Thoracic aorta (tissue), 2 donors: Measurements from ENCODE around the gene USP20. TPM values are rescaled to one million over a fixed set of nuclear protein-coding genes. Genes with fewer than 3 reads are reported as not detected.

ENCODE experiments used
- ATAC-seq: fragments of 150-250 bp; one replicate; pipeline ENCODE4 v1.8.0; 2017; ENCODE audit warnings: low read depth; ENCODE audit not compliant: insufficient number of reproducible peaks, low FRiP score
- DNase-seq: peaks from one replicate; pipeline ENCODE4 v3.0.0-alpha.2; 2020; ENCODE audit warnings: low spot score
- H3K27ac ChIP-seq, 2 donors: fragments of 200-600 bp; sonication (generic); 1 replicate in 1 of 2; 2 replicates in 1 of 2; pipeline ENCODE4 v1.5.1; 2016; ENCODE audit warnings: mild to moderate bottlenecking in 2 of 2, moderate library complexity in 2 of 2
- H3K27me3 ChIP-seq: fragments of 200-600 bp; sonication (generic); replicated peaks from 2 replicates; pipeline ENCODE4 v1.6.0; 2016; ENCODE audit warnings: mild to moderate bottlenecking; ENCODE audit not compliant: insufficient read depth
- H3K36me3 ChIP-seq: fragments of 200-600 bp; sonication (generic); one replicate; pipeline ENCODE4 v1.5.1; 2016
- H3K4me1 ChIP-seq, 2 donors: fragments of 200-600 bp; sonication (generic); 1 replicate in 1 of 2; 2 replicates in 1 of 2; pipeline versions ENCODE4 v1.5.1 to v1.6.0; 2016; ENCODE audit warnings: low read depth in 2 of 2, mild to moderate bottlenecking in 1 of 2; ENCODE audit not compliant: control insufficient read depth in 1 of 2
- H3K4me3 ChIP-seq: fragments of 200-600 bp; sonication (generic); 2 replicates; pipeline ENCODE4 v1.5.1; 2016; ENCODE audit warnings: mild to moderate bottlenecking
- H3K9me3 ChIP-seq: fragments of 200-600 bp; sonication (generic); 2 replicates; pipeline ENCODE4 v1.5.1; 2016
- CTCF ChIP-seq: fragments of 200-600 bp; sonication (generic); IDR thresholded peaks from one replicate; pipeline ENCODE4 v1.5.1; 2019; ENCODE audit warnings: antibody characterized with exemption
- total RNA-seq, 2 donors: library from RNA; depleted of rRNA; stranded (reverse); fragments of >200 nt; gene quantifications; one replicate each; pipeline versions ENCODE4 v1.1.0 to v1.2.3, GENCODE V29; 2016

USP20 gene
- total RNA-seq, 2 donors from 2014 or later: 47.8 to 51.2 TPM

GRCh38 chr9:129880654-129881546 lies 45.6 kb downstream of the USP20 start:
- no peaks in the 10 kb centered on the region for H3K9me3 ChIP-seq
- TF ChIP-seq CTCF: no peak
- H3K4me1 ChIP-seq: peaks cover 2 to 22% of the 10 kb centered on the region in 2 donors
- no peak overlapping the region for H3K4me3 ChIP-seq
- DNase-seq (no peak), ATAC-seq (no peak)
- H3K27ac ChIP-seq: no peak overlapping the region
- peaks cover 18% of the 10 kb centered on the region for H3K36me3 ChIP-seq
- H3K27me3 ChIP-seq: no peaks in the 10 kb centered on the region

DNA sequence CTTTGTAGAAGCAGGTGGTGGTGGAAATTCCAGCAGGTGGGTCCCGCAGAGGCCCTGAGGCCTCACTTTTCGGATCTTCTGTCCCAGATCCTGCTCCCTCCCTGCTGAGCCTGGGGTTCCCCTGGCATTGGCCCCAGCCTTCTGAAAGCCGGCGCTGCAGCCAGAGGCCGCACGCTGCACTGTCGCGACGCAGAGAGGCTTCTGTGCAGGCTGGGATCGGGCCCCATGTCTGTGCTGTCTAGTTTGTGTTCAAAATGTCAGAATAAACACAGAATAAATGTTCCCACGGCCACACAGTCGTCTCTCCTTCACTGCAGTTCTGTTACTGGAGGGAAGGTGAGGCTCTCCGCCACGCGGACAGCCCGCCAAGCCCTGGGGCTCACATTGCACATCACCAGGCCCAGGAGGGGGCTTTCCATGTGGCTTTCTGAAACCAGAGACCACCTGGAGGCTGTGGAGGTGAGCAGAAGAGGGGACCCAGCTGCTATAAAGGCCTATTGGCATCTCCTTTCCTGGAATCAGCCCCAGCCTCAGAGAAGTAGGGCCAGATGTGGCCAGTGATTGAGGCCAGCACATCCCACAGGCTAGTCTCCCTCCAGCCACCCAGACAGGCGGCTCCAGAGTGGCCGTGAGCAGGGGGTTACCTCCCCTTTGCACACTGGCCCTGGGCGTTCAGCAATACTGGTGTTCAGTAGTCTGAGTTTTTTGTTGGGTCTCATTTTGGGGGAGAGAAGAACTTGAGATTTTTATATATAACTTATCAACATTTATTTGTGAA lies 46.5 kb downstream of the USP20 start:
- TF ChIP-seq CTCF: no peak
- ATAC-seq (no peak), DNase-seq (no peak)
- Histone ChIP-seq H3K4me3 (no peak overlapping the region), H3K4me1 (peaks cover 10 to 31% of the 10 kb centered on the region in 2 donors), H3K27me3 (no peaks in the 10 kb centered on the region), H3K9me3 (no peaks in the 10 kb centered on the region), H3K27ac (no peak overlapping the region), H3K36me3 (peaks cover 12% of the 10 kb centered on the region)

DNA sequence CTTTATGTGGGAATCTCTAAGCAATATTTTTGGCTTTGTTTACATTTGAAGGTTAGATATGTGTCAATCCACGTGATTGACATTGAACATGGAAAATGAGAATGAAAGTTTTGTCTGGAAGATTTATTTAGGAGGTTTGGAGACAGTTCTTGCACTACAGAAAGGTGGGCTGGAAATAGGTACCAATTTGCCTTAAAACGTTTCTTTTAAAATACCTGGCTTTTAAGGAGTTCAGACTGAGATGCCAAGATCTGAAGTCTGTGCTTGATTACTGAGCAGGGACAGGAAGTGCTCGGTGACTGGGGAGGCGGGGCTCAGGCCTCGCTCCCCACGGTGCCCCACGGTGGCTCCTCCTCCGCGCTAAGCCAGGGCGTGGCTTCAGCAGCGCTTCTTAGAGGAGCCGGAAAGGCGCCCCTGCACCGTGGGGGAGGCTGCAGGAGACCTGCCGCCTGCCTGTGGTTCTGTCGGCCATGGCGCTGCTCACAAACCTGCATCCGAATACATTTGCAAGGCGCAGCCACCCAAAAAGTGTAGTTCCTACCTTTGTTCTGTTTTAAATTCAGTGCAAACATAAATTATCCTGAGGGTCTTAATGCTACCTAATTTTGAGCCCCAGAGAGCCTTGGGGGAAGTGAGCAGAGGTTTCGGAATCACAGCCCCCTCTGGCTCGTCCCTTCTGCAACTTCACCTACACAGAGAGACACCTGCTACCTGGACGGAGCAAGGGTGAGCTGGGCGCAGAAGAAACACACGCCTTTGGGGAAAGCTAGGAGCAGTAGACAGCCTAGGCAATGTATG lies 49.2 kb downstream of the USP20 start:
- no peak for ATAC-seq
- Histone ChIP-seq H3K27me3 (no peaks in the 10 kb centered on the region), H3K36me3 (peaks cover 8% of the 10 kb centered on the region), H3K27ac (peak overlapping the region; percentile 75 to 89), H3K4me1 (peaks cover 10 to 36% of the 10 kb centered on the region in 2 donors), H3K4me3 (peak overlapping the region; percentile 60), H3K9me3 (no peaks in the 10 kb centered on the region)
- peak; percentile 59 for DNase-seq
- no peak for TF ChIP-seq CTCF

DNA sequence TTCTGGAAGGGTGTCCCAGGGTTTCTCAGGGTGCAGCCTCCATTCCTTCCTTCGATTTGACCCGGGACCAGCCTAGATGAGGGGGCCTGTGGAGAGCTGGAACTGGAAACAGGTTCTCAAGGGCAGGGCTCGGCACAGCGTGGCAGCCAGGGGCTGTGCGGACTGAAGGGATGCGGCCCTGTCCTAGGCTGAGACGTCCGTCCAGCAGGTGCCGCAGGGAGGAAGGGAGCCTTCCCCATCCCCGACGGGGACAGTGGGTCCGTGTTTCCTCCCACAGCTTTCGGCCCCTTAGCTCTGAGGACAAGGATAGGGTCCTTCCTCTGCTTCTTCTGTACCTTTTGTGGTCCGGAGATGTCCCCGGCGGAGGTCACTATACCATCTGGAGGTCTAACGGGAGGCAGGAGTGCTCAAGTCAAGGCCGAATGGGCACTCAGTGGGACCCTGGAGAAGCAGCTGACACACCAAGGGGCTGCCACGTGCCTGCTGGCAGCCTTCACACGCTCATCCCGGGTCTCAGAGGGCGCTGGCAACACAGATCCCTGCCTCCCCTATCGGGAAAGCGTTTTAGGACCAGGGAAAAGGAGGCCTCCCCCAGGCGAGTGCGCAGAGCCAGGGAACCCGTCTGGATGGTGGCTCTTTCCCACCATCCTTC lies 49.9 kb downstream of the USP20 start:
- Histone ChIP-seq H3K4me3 (peak overlapping the region; percentile 60), H3K27ac (peak overlapping the region; percentile 75 to 89), H3K36me3 (peaks cover 8% of the 10 kb centered on the region), H3K27me3 (no peaks in the 10 kb centered on the region), H3K9me3 (no peaks in the 10 kb centered on the region), H3K4me1 (peaks cover 10 to 36% of the 10 kb centered on the region in 2 donors)
- ATAC-seq: no peak
- no peak for TF ChIP-seq CTCF
- no peak for DNase-seq
